GM18499 (cell line): Measurements from ENCODE around the gene MYO18B.

Experiments
- ATAC-seq: cut with Tn5 transposase; IDR thresholded peaks from one replicate; pipeline ENCODE4 v1.9.1; 2021; ENCODE audit warnings: moderate number of reproducible peaks; ENCODE audit not compliant: insufficient read depth, unreplicated experiment

MYO18B gene

GRCh38 chr22:26025626-26026025, 283.6 kb downstream of the MYO18B start:
- no peak for ATAC-seq

GRCh38 chr22:26027341-26027740, 285.4 kb downstream of the MYO18B start:
- ATAC-seq, result no peak

- ATAC-seq, result no peak
Measured at GRCh38 chr22:26031641-26032040, 289.7 kb downstream of the MYO18B start.

GRCh38 chr22:26033071-26033470, 291.1 kb downstream of the MYO18B start:
- no peak for ATAC-seq

- ATAC-seq, result no peak
Measured at GRCh38 chr22:26033586-26033985, 291.6 kb downstream of the MYO18B start.

GRCh38 chr22:26035523-26035922, 293.5 kb downstream of the MYO18B start:
- no peak for ATAC-seq

- no peak for ATAC-seq
Measured at GRCh38 chr22:26038365-26038764, 296.4 kb downstream of the MYO18B start.

- no peak for ATAC-seq
Measured at GRCh38 chr22:26041931-26042330, 299.9 kb downstream of the MYO18B start.

GRCh38 chr22:26043031-26043430, 301.0 kb downstream of the MYO18B start:
- ATAC-seq, result no peak

- no peak for ATAC-seq
Measured at GRCh38 chr22:26045051-26045450, 303.1 kb downstream of the MYO18B start.

- ATAC-seq, result no peak
Measured at GRCh38 chr22:26045860-26046259, 303.9 kb downstream of the MYO18B start.

- no peak for ATAC-seq
Measured at GRCh38 chr22:26047516-26047915, 305.5 kb downstream of the MYO18B start.

GRCh38 chr22:26047920-26048319, 305.9 kb downstream of the MYO18B start:
- ATAC-seq, result no peak

- ATAC-seq, result no peak
Measured at GRCh38 chr22:26050079-26050478, 308.1 kb downstream of the MYO18B start.

GRCh38 chr22:26053737-26054316, 311.8 kb downstream of the MYO18B start:
- no peak for ATAC-seq

GRCh38 chr22:26054841-26055605, 313.0 kb downstream of the MYO18B start:
- ATAC-seq, result no peak

GRCh38 chr22:26055693-26056092, 313.7 kb downstream of the MYO18B start:
- no peak for ATAC-seq

GRCh38 chr22:26056455-26057200, 314.6 kb downstream of the MYO18B start:
- ATAC-seq, result no peak

GRCh38 chr22:26057731-26058130, 315.7 kb downstream of the MYO18B start:
- ATAC-seq, result no peak

- no peak for ATAC-seq
Measured at GRCh38 chr22:26064048-26064447, 322.1 kb downstream of the MYO18B start.

GRCh38 chr22:26065847-26066246, 323.9 kb downstream of the MYO18B start:
- ATAC-seq, result no peak
